ENCODE results near the gene LRP5.

GRCh38 chr11:68369756-68370155 is 57.4 kb downstream of the LRP5 start:
- TF ChIP-seq RB1 (IDR thresholded peaks at IDR 0.05; ENCODE audit: low read depth) (no peak), CTCF (IDR thresholded peaks at IDR 0.05 in 2 of 3, conservative IDR thresholded peaks at IDR 0.05 in 1 of 3; ENCODE audit: insufficient read depth in 2 of 3, low read depth in 1 of 3, low read length in 3 of 3) (no peak), POLR2AphosphoS2 (IDR thresholded peaks at IDR 0.05; ENCODE audit: low read length) (no peak), C11orf30 (IDR thresholded peaks at IDR 0.05; ENCODE audit: low read depth) (no peak), JUN (IDR thresholded peaks at IDR 0.05; ENCODE audit: borderline replicate concordance, low read depth, low read length) (no peak), JUN (CRISPR knock-in tag; IDR thresholded peaks at IDR 0.05; ENCODE audit: borderline replicate concordance) (no peak), ZNF277 (CRISPR knock-in tag; IDR thresholded peaks at IDR 0.05; ENCODE audit: borderline replicate concordance) (no peak), ZFX (CRISPR knock-in tag; IDR thresholded peaks at IDR 0.05) (no peak), EZH2 (IDR thresholded peaks at IDR 0.05; ENCODE audit: borderline replicate concordance, low read depth, low read length) (no peak), MXI1 (IDR thresholded peaks at IDR 0.05; ENCODE audit: low read depth, low read length) (no peak), CBFA2T2 (conservative IDR thresholded peaks at IDR 0.05) (no peak), SMARCC2 (IDR thresholded peaks at IDR 0.05; ENCODE audit: low read depth) (no peak)

Measured in K562 (cell line).